Adrenal gland (tissue), 12 donors: ENCODE measurements around the gene SPG7. TPM values are rescaled to one million over a fixed set of nuclear protein-coding genes. Genes with fewer than 3 reads are reported as not detected.
A peak's percentile ranks its signal among the peaks of the same experiment; 100 is the strongest.

Experiments used
- DNase-seq, 7 donors: peaks; one replicate each; pipeline ENCODE4 v3.0.0-alpha.2; 2019 to 2020
- H3K27ac ChIP-seq, 5 donors: fragments of 200-600 bp; sonication (generic) in 4 of 5; 1 replicate in 3 of 5; 2 replicates in 2 of 5; pipeline versions ENCODE4 v1.5.1 to v1.8.0; 2016 to 2020; ENCODE audit warnings: mild to moderate bottlenecking in 1 of 5
- H3K27me3 ChIP-seq: fragments of 200-600 bp; 2 replicates; pipeline ENCODE4 v1.8.0; 2021
- H3K36me3 ChIP-seq, 2 donors: fragments of 200-600 bp; replicated peaks in 1 of 2; 1 replicate in 1 of 2; 2 replicates in 1 of 2; pipeline versions ENCODE4 v1.5.1 to v1.8.0; 2018 to 2022
- H3K4me1 ChIP-seq, 2 donors: fragments of 200-600 bp; replicated peaks in 1 of 2; 1 replicate in 1 of 2; 2 replicates in 1 of 2; pipeline versions ENCODE4 v1.5.1 to v1.8.0; 2018 to 2021
- H3K4me3 ChIP-seq, 4 donors: fragments of 200-600 bp; sonication (generic) in 3 of 4; one replicate each; pipeline ENCODE4 v1.5.1; 2016 to 2018
- H3K9me3 ChIP-seq, 3 donors: fragments of 200-600 bp; sonication (generic) in 1 of 3; replicated peaks in 1 of 3; 1 replicate in 2 of 3; 2 replicates in 1 of 3; pipeline versions ENCODE4 v1.5.1 to v1.8.0; 2016 to 2021
- CTCF ChIP-seq, 6 experiments: fragments of 450-650 bp in 4 of 6; fragments of 200-600 bp in 2 of 6; sonication (generic) in 1 of 6; IDR thresholded peaks; 1 replicate in 5 of 6; 2 replicates in 1 of 6; pipeline versions ENCODE4 v1.5.1 to v1.8.0; 2016 to 2021; ENCODE audit warnings: antibody characterized with exemption in 6 of 6, mild to moderate bottlenecking in 2 of 6, moderate library complexity in 1 of 6
- POLR2A ChIP-seq, 2 donors: fragments of 450-650 bp; IDR thresholded peaks; one replicate each; pipeline ENCODE4 v1.6.1; 2017; ENCODE audit warnings: antibody characterized with exemption in 2 of 2, mild to moderate bottlenecking in 2 of 2, moderate library complexity in 1 of 2
- WGBS, 4 donors: extraction: QIAGEN DNeasy Blood & Tissue Kit in 2 of 4; methylation state at CpG; one replicate each; pipeline versions ENCODE4 v1.1.5 to v1.1.7; 2013 to 2017; 5-methylcytosine and 5-hydroxymethylcytosine counted together
- intact Hi-C, 2 donors: fragments of 100-400 bp; cut with DNase I; formaldehyde crosslinking; loops; one replicate each; pipeline versions ENCODE4 v1.14.1 to v1.15.0; 2022 to 2023
- polyA plus RNA-seq, 3 donors: library from polyadenylated mRNA; stranded (reverse); fragments of 200-250 nt in 2 of 3; fragments of 350-450 nt in 1 of 3; fragmentation: Illumina TruSeq in 1 of 3; extraction: RNeasy Lipid Tissue Mini Kit (QIAGEN cat#74804) in 1 of 3; gene quantifications; one replicate each; pipeline ENCODE4 v1.2.3, GENCODE V29; 2013 to 2014
- total RNA-seq, 9 donors: library from RNA; depleted of rRNA in 4 of 9; stranded (reverse); fragments of >200 nt in 4 of 9; fragments of 120-200 nt in 1 of 9; fragmentation: NEBNext Ultra II Directional in 1 of 9; extraction: Animal tissue kit (Norgen Biotek cat#: 25700) in 1 of 9; gene quantifications; one replicate each; pipeline versions ENCODE4 v1.1.0 to v1.2.4, GENCODE V29; 2013 to 2023
- donor health status: healthy with polysubstance abuse.
- donor health status: Bipolar disorder and iron deficiency.
- donor health status: DM: yes; HTN: yes; CAD: no.
- donor health status: DM: no; HTN: no; CAD: no.
- donor health status: DM: no; HTN: no; CAD: no.
- donor health status: DM: yes; HTN: yes; CAD: no.

The SPG7 gene
- total and polyA plus RNA-seq, 12 donors = 57.1 to 250 (median 142) TPM

GRCh38 chr16:89554343-89554742 is 46.1 kb downstream of the SPG7 start:
- intact Hi-C loops = no loop called here
- 87 to 95% (median 91%) methylated on average over 8 to 12 of the region's 12 CpGs for WGBS, 4 donors
- TF ChIP-seq CTCF (IDR thresholded peaks at IDR 0.05) = no peak
- no peak for TF ChIP-seq POLR2A (IDR thresholded peaks at IDR 0.05)
- Histone ChIP-seq H3K36me3 (peaks cover 0 to 67% of the 10 kb centered on the region in 2 donors), H3K27ac (no peak overlapping the region), H3K9me3 (no peaks in the 10 kb centered on the region), H3K4me1 (peaks cover 0 to 11% of the 10 kb centered on the region in 2 donors), H3K27me3 (no peaks in the 10 kb centered on the region), H3K4me3 (no peak overlapping the region)
- no peak for DNase-seq

GRCh38 chr16:89555265-89555664 is 47.1 kb downstream of the SPG7 start:
- DNase-seq = no peak
- H3K27me3 ChIP-seq = no peaks in the 10 kb centered on the region
- 91 to 93% (median 92%) methylated on average over 8 to 16 of the region's 16 CpGs for WGBS, 4 donors
- intact Hi-C loops = no loop called here
- H3K36me3 ChIP-seq = peaks cover 0 to 60% of the 10 kb centered on the region in 2 donors
- no peak overlapping the region for H3K27ac ChIP-seq
- peaks cover 7 to 16% of the 10 kb centered on the region in 2 donors for H3K4me1 ChIP-seq
- H3K9me3 ChIP-seq = no peaks in the 10 kb centered on the region
- no peak for TF ChIP-seq POLR2A (IDR thresholded peaks at IDR 0.05)
- TF ChIP-seq CTCF (IDR thresholded peaks at IDR 0.05) = no peak
- no peak overlapping the region for H3K4me3 ChIP-seq

- Histone ChIP-seq H3K27me3 (no peaks in the 10 kb centered on the region), H3K4me1 (peaks cover 7 to 16% of the 10 kb centered on the region in 2 donors), H3K36me3 (peaks cover 0 to 55% of the 10 kb centered on the region in 2 donors), H3K9me3 (no peaks in the 10 kb centered on the region), H3K27ac (no peak overlapping the region), H3K4me3 (no peak overlapping the region)
- intact Hi-C loops = no loop called here
- TF ChIP-seq CTCF (IDR thresholded peaks at IDR 0.05) (no peak), POLR2A (IDR thresholded peaks at IDR 0.05) (no peak)
- DNase-seq = no peak
- WGBS, 4 donors = 84 to 91% (median 89%) methylated on average over 9 to 13 of the region's 13 CpGs
Observed at GRCh38 chr16:89555780-89556179, 47.6 kb downstream of the SPG7 start.

- Histone ChIP-seq H3K27me3 (no peaks in the 10 kb centered on the region), H3K9me3 (no peaks in the 10 kb centered on the region), H3K4me3 (no peak overlapping the region), H3K4me1 (peaks cover 14 to 25% of the 10 kb centered on the region in 2 donors), H3K36me3 (peaks cover 0 to 52% of the 10 kb centered on the region in 2 donors), H3K27ac (peak overlapping the region in 2 of 5 donors; percentile 27 to 36)
- TF ChIP-seq CTCF (IDR thresholded peaks at IDR 0.05) (peak; percentile 57 to 81 (median 70)), POLR2A (IDR thresholded peaks at IDR 0.05) (no peak)
- 55 to 76% (median 60%) methylated on average over 20 to 34 of the region's 34 CpGs for WGBS, 4 donors
- intact Hi-C loops = no loop called here
- DNase-seq = peak; percentile 73 to 93 (median 88)
Observed at GRCh38 chr16:89556750-89557689, 48.8 kb downstream of the SPG7 start.
